ENCODE data around the gene TMOD3.

Gene TMOD3

DNA sequence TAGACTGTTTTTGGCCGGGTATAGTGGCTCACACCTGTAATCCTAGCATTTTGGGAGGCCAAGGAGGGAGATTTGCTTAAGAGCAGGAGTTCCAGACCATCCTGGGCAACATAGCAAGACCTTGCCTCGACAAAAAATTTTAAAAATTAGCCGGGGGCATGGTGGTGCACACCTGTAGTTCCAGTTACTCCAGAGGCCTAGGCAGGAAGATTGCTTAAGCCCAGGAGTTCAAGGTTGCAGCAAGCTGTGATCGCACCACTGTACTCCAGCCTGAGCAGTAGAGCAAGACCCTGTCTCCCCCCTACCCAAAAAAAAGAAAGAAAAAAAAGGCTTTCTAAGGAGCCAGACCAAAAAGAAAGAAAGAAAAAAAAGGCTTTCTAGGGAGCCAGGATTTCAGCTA lies 36.7 kb downstream of the TMOD3 start:
- Histone ChIP-seq H3K4me3 (ENCODE audit: low read depth in 1 of 2, low read length in 2 of 2) (no peak overlapping the region), H3K27me3 (ENCODE audit: low read depth, low read length) (no peaks in the 10 kb centered on the region), H3K4me1 (ENCODE audit: control insufficient read depth in 1 of 2, insufficient read depth in 2 of 2, low read length in 2 of 2) (peaks cover 0 to 4% of the 10 kb centered on the region in 2 donors), H3K36me3 (ENCODE audit: control insufficient read depth in 1 of 2, insufficient read depth in 2 of 2, low read length in 2 of 2) (peaks cover 20 to 24% of the 10 kb centered on the region in 2 donors), H3K9me3 (ENCODE audit: control insufficient read depth in 1 of 2, low read length in 2 of 2) (no peaks in the 10 kb centered on the region), H3K27ac (ENCODE audit: low read length) (no peak overlapping the region)

DNA sequence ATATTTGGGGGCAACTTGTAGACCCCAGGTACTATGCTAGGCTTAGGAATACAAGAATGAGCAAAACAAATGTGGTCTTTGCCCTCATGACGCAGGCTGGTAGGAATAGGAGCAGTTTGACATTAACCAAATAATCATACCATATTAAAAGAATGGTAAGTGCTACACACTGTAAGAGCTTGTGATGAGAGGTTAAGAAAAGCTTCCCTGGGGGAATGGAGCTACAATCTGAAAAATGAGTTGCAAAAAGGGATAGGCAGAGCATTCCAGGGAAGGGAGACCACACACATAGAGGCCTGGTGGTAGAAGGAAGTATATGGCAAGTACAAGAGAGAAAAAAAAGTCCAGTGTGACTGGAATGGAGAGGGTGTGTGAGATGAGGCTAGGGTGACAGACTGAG lies 37.3 kb downstream of the TMOD3 start:
- no peaks in the 10 kb centered on the region for H3K27me3 ChIP-seq (ENCODE audit: low read depth, low read length)
- no peaks in the 10 kb centered on the region for H3K9me3 ChIP-seq (ENCODE audit: control insufficient read depth in 1 of 2, low read length in 2 of 2)
- H3K4me3 ChIP-seq (ENCODE audit: low read depth in 1 of 2, low read length in 2 of 2): no peak overlapping the region
- H3K36me3 ChIP-seq (ENCODE audit: control insufficient read depth in 1 of 2, insufficient read depth in 2 of 2, low read length in 2 of 2): peaks cover 20 to 24% of the 10 kb centered on the region in 2 donors
- no peak overlapping the region for H3K27ac ChIP-seq (ENCODE audit: low read length)
- H3K4me1 ChIP-seq (ENCODE audit: control insufficient read depth in 1 of 2, insufficient read depth in 2 of 2, low read length in 2 of 2): peaks cover 0 to 4% of the 10 kb centered on the region in 2 donors

DNA sequence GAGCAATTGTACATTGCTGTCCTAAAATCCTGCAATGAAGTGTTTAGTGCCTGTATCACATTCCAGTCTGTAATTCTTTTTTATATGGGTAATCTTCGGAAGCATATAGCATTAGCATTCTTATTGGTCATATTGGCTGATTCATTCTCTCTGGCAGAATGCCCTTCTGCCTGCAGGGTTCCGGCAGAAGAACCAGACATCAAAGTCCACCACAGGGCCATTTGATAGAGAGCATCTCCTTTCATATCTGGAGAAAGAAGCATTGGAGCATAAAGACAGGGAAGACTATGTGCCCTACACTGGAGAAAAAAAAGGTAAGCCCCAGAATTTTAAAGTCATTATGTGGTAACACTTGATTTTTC lies 39.6 kb downstream of the TMOD3 start:
- no peak overlapping the region for H3K27ac ChIP-seq (ENCODE audit: low read length)

DNA sequence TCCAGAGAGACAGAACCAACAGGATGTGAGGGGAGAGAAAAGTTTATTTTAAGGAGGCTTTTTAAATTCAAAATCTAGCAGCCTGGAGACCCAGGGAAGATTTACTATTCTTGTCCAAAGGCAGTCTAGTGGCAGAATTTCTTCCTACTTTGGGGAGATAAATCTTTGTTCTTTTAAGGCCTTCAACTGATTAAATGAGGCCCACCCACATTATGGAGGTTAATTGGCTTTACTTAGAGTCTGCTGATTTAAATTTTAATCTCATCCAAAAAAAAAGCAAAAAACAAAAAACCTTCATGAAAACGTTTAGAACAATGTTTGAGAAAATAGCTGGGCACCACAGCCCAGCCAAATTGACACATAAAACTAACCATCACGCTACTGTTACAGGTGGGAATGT lies 41.3 kb downstream of the TMOD3 start:
- H3K36me3 ChIP-seq (ENCODE audit: control insufficient read depth in 1 of 2, insufficient read depth in 2 of 2, low read length in 2 of 2): peaks cover 10 to 23% of the 10 kb centered on the region in 2 donors

More for the DNA sequence above, 39.6 kb downstream of the TMOD3 start:
- Histone ChIP-seq H3K4me1 (ENCODE audit: control insufficient read depth in 1 of 2, insufficient read depth in 2 of 2, low read length in 2 of 2) (peaks cover 0 to 4% of the 10 kb centered on the region in 2 donors), H3K27me3 (ENCODE audit: low read depth, low read length) (no peaks in the 10 kb centered on the region), H3K9me3 (ENCODE audit: control insufficient read depth in 1 of 2, low read length in 2 of 2) (no peaks in the 10 kb centered on the region), H3K4me3 (ENCODE audit: low read depth in 1 of 2, low read length in 2 of 2) (no peak overlapping the region), H3K36me3 (ENCODE audit: control insufficient read depth in 1 of 2, insufficient read depth in 2 of 2, low read length in 2 of 2) (peaks cover 10 to 15% of the 10 kb centered on the region in 2 donors)

DNA sequence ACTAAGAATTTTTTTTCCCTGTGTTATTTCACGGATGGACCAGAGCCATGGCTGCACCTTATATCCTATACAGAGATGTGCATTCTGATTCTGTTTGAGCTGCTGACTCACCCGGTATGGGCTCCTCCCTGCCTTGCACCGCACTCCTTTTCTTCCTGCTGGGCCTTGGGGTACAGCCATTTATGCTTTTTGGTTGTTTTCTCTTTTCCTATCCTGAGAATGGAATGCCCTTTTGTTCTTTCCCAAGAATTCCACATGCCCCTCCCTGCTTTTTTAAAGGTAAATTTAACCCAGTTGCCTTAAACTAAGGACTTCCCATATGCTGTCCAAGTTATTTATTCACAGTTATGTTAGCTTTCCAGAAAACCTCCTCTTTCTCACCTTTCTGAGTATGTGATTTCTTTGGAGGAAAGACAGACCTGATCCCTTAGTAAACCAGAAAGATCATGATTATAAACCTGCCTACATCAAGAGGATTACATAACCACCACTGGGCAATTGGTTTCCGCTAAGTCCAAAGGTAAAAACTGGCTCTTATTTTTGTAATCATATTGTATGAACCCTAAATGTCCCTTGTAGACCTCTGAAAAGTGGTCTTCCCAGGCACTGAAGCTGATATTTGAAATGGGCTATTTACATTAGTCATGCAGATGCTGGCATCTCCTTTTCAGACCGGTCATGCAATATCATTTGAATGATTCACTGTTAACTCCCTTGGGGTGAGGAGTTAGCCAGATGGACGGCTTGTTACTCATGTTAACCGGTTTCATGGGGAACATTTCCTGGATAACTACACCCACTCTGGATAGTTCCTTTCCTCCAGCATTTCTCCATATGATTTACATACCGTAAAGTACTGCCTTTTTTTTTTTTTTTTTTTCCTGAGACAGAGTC lies 45.5 kb downstream of the TMOD3 start:
- H3K4me1 ChIP-seq (ENCODE audit: control insufficient read depth in 1 of 2, insufficient read depth in 2 of 2, low read length in 2 of 2): peaks cover 5 to 22% of the 10 kb centered on the region in 2 donors
- peaks cover 5 to 16% of the 10 kb centered on the region in 2 donors for H3K36me3 ChIP-seq (ENCODE audit: control insufficient read depth in 1 of 2, insufficient read depth in 2 of 2, low read length in 2 of 2)
- H3K27ac ChIP-seq (ENCODE audit: low read length): peak overlapping the region; percentile 47
- no peak overlapping the region for H3K4me3 ChIP-seq (ENCODE audit: low read depth in 1 of 2, low read length in 2 of 2)
- H3K9me3 ChIP-seq (ENCODE audit: control insufficient read depth in 1 of 2, low read length in 2 of 2): no peaks in the 10 kb centered on the region
- H3K27me3 ChIP-seq (ENCODE audit: low read depth, low read length): no peaks in the 10 kb centered on the region

More for the DNA sequence above, 41.3 kb downstream of the TMOD3 start:
- Histone ChIP-seq H3K4me1 (ENCODE audit: control insufficient read depth in 1 of 2, insufficient read depth in 2 of 2, low read length in 2 of 2) (peaks cover 5 to 11% of the 10 kb centered on the region in 2 donors), H3K27ac (ENCODE audit: low read length) (no peak overlapping the region), H3K9me3 (ENCODE audit: control insufficient read depth in 1 of 2, low read length in 2 of 2) (no peaks in the 10 kb centered on the region), H3K27me3 (ENCODE audit: low read depth, low read length) (no peaks in the 10 kb centered on the region), H3K4me3 (ENCODE audit: low read depth in 1 of 2, low read length in 2 of 2) (no peak overlapping the region)

DNA sequence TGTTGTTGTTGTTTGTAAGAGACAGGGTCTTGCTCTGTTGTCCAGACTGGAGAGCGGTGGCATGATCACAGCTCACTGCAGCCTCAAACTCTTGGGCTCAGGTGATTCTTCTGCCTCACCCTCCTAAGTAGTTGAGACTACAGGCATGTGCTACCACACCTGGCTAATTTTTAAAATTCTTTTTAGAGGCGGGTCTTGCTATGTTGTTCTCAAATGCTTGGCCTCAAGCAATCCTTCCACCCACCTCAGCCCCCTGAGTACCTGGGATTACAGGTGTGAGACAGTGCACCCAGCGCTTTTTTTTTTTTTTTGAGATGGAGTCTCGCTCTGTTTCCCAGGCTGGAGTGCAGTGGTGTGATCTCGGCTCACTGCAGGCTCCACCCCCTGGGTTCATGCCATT lies 46.7 kb downstream of the TMOD3 start:
- no peak overlapping the region for H3K4me3 ChIP-seq (ENCODE audit: low read depth in 1 of 2, low read length in 2 of 2)

DNA sequence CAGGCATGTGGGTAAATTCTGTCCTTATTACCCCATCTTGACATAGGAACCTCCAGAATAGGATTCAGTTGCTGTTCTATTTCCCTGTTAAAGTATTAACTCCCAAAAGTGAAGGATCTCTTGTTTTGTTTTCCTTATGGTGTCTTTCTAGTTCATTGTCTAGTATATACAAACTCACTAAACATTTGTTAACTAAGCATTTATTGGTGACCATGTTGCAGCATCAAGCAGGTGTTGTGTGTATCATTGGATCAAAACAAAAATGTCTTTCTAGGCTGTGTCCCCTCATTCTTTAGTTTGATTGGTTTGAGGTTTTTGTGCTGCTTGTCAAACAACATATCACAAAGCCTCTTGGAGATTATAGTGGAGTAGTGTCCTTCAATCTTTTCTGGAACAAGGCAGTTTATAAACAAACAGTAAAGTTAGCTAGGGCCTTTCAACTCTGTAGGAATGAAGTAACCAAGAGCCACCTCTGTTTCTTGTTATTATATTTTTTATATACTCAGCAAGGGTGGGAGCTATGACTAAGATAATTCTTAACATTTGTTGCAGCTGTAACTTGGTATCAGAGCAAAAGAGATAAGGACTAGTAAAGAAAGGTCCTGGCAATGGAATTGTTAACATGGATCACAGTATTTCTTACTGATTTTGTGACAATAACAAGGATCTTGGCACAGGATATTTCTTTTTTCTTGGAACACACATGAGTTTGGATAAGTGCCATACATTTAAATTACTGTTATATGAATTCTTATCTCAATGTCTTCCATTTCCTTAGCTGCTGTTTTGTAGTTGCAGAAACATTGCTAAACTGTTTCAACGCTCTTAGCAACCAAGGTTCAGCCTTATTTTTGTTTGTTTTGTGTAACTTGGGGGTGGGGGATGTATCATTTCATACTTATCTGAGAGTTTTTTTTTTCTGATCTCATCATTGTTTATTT lies 49.3 kb downstream of the TMOD3 start:
- peaks cover 0 to 8% of the 10 kb centered on the region in 2 donors for H3K36me3 ChIP-seq (ENCODE audit: control insufficient read depth in 1 of 2, insufficient read depth in 2 of 2, low read length in 2 of 2)
- H3K4me1 ChIP-seq (ENCODE audit: control insufficient read depth in 1 of 2, insufficient read depth in 2 of 2, low read length in 2 of 2): peaks cover 11 to 26% of the 10 kb centered on the region in 2 donors
- no peaks in the 10 kb centered on the region for H3K27me3 ChIP-seq (ENCODE audit: low read depth, low read length)
- no peaks in the 10 kb centered on the region for H3K9me3 ChIP-seq (ENCODE audit: control insufficient read depth in 1 of 2, low read length in 2 of 2)
- peak overlapping the region; percentile 32 for H3K27ac ChIP-seq (ENCODE audit: low read length)
- H3K4me3 ChIP-seq (ENCODE audit: low read depth in 1 of 2, low read length in 2 of 2): no peak overlapping the region

More for the DNA sequence above, 46.7 kb downstream of the TMOD3 start:
- no peak overlapping the region for H3K27ac ChIP-seq (ENCODE audit: low read length)
- peaks cover 5 to 22% of the 10 kb centered on the region in 2 donors for H3K4me1 ChIP-seq (ENCODE audit: control insufficient read depth in 1 of 2, insufficient read depth in 2 of 2, low read length in 2 of 2)
- peaks cover 0 to 8% of the 10 kb centered on the region in 2 donors for H3K36me3 ChIP-seq (ENCODE audit: control insufficient read depth in 1 of 2, insufficient read depth in 2 of 2, low read length in 2 of 2)
- no peaks in the 10 kb centered on the region for H3K27me3 ChIP-seq (ENCODE audit: low read depth, low read length)
- H3K9me3 ChIP-seq (ENCODE audit: control insufficient read depth in 1 of 2, low read length in 2 of 2): no peaks in the 10 kb centered on the region

DNA sequence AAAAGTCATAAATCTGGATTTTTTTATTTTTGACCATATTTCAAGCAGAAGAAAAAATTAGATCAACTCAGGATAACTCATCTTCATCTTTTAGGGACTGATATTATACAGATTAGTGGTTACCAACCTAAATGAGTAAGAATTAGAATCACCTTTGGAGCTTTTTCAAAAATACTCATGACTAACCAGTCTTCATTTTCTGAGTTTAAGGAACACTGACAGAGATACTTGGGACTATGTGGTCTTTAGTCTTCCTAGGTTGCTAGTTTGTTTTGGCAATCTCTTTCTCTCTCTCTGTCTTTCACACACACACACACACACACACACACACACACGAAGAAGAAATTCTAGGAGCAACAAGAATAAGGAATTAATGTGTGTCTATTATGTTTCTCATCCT lies 50.1 kb downstream of the TMOD3 start:
- Histone ChIP-seq H3K4me3 (ENCODE audit: low read depth in 1 of 2, low read length in 2 of 2) (no peak overlapping the region), H3K36me3 (ENCODE audit: control insufficient read depth in 1 of 2, insufficient read depth in 2 of 2, low read length in 2 of 2) (peaks cover 0 to 7% of the 10 kb centered on the region in 2 donors), H3K9me3 (ENCODE audit: control insufficient read depth in 1 of 2, low read length in 2 of 2) (no peaks in the 10 kb centered on the region), H3K27me3 (ENCODE audit: low read depth, low read length) (no peaks in the 10 kb centered on the region), H3K4me1 (ENCODE audit: control insufficient read depth in 1 of 2, insufficient read depth in 2 of 2, low read length in 2 of 2) (peaks cover 14 to 31% of the 10 kb centered on the region in 2 donors), H3K27ac (ENCODE audit: low read length) (peak overlapping the region; percentile 32)

DNA sequence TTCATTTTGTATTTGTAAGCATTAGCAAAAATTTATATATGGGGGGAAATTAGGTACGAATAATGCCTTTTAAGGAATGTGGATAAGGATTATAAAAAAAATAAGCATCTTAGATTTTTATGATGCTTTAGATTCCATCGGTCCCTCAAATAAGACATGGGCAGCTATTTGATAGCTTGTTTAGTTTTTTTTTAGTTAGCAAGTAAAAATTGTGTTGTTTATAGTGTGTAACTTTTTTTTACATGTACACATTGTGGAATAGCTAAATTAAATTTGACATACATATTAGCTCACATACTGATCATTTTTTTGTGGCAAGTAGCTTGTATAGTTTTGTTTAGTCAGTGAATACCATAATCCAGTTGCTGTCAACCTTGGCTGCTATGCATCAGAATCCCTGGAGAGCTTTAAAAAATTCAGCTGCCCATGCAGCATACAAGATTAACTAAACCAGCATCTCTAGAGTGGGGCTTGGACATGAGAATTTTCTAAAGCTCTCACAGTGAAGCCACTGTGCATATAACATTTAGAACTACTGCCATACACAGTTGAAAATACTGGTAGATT lies 53.9 kb downstream of the TMOD3 start:
- H3K27ac ChIP-seq (ENCODE audit: low read length): no peak overlapping the region
- no peaks in the 10 kb centered on the region for H3K9me3 ChIP-seq (ENCODE audit: control insufficient read depth in 1 of 2, low read length in 2 of 2)
- H3K4me3 ChIP-seq (ENCODE audit: low read depth in 1 of 2, low read length in 2 of 2): no peak overlapping the region
- H3K4me1 ChIP-seq (ENCODE audit: control insufficient read depth in 1 of 2, insufficient read depth in 2 of 2, low read length in 2 of 2): peaks cover 12 to 28% of the 10 kb centered on the region in 2 donors
- no peaks in the 10 kb centered on the region for H3K27me3 ChIP-seq (ENCODE audit: low read depth, low read length)
- H3K36me3 ChIP-seq (ENCODE audit: control insufficient read depth in 1 of 2, insufficient read depth in 2 of 2, low read length in 2 of 2): peaks cover 4 to 6% of the 10 kb centered on the region in 2 donors

DNA sequence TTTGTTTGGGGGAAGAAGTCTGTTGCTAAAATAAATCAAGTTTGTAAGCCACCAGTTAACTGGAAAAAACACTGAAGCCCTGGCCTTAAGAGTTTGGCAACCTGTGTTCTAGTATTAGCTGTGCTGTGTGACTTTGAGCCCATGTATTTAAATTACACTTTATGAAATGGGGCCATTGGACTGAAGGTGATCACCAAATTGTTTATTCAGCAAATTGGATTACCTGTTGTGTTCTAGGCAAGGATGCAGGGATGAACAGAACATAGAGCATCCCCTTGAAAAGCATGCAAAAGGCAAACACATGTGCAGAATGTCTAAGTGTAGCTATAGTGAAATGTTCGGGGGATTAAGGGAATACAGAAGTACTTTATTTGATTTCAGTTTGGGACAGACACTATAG lies 54.6 kb downstream of the TMOD3 start:
- no peaks in the 10 kb centered on the region for H3K27me3 ChIP-seq (ENCODE audit: low read depth, low read length)
- H3K4me1 ChIP-seq (ENCODE audit: control insufficient read depth in 1 of 2, insufficient read depth in 2 of 2, low read length in 2 of 2): peaks cover 12 to 21% of the 10 kb centered on the region in 2 donors
- H3K4me3 ChIP-seq (ENCODE audit: low read depth in 1 of 2, low read length in 2 of 2): no peak overlapping the region
- no peaks in the 10 kb centered on the region for H3K9me3 ChIP-seq (ENCODE audit: control insufficient read depth in 1 of 2, low read length in 2 of 2)
- no peak overlapping the region for H3K27ac ChIP-seq (ENCODE audit: low read length)
- H3K36me3 ChIP-seq (ENCODE audit: control insufficient read depth in 1 of 2, insufficient read depth in 2 of 2, low read length in 2 of 2): peaks cover 4 to 7% of the 10 kb centered on the region in 2 donors

All from muscle layer of duodenum (tissue), 2 donors.